ENCODE measurements around the gene AGT.
"Not testable (repeated sequence)": the region's sequence is repeated elsewhere in the genome, so short reads cannot be mapped to it uniquely, and the experiment has no call there.

The AGT gene

GRCh38 chr1:230684998-230685397 is 28.9 kb downstream of the AGT start:
- DNase-seq = no peak

- DNase-seq = no peak
Measured at GRCh38 chr1:230684146-230684545, 29.8 kb downstream of the AGT start.

DNA sequence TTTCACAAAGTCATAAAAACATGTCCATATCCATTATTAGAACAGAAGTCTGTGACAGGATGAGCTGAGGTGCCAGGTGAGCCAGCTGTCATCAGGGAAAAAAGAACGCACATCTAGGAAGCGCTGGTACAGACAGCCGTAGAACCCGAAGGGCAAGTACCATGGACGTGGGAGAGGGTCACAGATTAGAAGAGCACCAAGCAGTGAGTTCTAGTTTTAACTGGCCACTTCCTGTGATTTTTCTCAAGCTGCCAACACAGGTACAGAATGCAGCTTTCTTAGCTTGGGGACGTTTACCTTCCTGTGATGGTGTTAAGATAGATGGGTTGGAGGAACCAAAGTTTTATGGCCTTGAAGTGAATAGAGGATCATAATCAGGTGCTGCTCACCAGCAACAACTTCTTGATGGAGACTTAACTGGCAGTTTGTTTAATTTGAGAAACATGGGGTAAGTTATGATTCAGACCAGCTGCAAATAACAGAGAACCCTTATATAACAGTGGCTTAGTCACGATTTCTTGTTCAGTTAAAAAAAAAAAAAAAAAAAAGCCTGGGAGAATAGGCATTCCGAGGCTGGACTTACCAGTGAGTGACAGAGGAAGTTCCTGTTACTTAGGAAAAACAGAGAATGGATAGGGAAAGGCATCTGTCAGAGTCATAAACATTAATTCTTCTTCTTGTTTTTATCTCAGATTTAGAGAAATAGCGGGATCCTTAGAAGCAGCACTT is 30.9 kb downstream of the AGT start:
- no peak for DNase-seq

DNA sequence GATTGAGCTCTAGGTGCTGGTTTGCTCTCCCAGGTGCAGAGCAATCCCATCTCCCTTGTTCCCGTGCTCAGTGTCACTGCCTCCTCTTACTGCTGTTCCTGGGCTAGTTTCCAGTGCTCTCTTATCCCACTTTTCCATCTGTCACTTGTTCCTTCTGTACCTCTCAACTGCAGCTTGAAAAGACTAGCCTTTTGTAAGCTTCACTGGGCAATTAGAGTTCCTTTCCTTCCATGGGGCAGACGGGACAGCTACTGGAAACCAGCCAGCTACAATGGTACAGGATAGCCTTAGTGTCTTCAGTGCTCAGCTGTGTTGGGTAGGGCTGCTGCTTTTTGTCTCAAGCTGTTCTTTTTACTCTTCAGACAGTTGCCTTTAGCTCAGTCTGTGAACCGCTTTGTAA is 31.6 kb downstream of the AGT start:
- no peak for DNase-seq

DNA sequence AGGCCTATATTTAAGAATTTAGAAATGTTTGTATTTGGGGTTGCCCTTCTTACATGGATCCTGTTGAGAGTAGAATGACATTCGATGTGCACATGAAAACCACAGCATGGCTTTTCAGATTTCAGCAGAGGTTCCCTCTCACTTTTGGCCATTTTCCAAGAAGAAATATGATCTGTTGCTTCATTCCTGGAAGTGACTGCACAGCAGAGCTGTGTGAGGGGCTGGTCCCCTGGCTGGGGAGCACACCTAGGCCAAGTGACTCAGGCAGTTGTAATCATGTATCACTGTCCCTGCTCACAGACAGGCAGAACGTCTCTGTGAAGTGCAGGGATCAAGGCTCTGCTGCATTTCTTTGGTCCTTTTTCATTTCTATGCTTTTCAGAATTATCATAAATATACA is 32.3 kb downstream of the AGT start:
- DNase-seq = no peak

DNA sequence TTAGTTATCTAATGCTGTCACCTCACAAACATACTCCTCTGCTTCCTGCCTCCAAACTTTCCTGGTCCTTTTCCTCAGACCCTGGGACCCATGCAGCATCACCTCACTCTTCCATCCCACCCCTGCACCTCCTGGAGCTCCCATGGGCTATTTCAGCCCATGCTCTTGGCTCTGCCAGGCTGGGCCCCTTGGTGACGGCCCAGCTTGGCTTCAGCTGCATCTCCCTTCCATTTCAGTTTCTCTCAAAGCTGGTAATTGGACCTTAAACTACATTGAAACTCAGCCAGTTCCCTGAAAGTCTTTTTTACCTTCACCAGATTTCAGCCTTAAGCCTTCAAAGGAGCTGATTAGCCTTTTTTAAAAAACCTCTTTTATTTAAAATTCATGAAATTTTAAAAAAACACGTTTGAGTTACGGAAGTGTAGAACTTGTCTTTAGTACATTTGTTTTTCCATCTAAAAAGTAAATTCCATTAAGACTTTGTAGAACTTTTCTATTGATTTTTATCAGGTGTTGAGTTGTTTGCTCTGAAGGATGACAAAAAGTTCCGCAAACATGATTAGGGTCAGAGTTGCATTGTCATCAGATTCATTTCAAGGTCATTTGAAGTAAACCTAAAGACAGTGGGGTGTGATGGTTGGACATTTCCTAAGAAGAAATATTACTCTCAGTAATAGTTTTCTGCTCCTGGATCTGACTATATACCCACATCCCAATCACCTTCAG is 33.5 kb downstream of the AGT start:
- no peak for DNase-seq

GRCh38 chr1:230679825-230680224 is 34.1 kb downstream of the AGT start:
- no peak for DNase-seq

DNA sequence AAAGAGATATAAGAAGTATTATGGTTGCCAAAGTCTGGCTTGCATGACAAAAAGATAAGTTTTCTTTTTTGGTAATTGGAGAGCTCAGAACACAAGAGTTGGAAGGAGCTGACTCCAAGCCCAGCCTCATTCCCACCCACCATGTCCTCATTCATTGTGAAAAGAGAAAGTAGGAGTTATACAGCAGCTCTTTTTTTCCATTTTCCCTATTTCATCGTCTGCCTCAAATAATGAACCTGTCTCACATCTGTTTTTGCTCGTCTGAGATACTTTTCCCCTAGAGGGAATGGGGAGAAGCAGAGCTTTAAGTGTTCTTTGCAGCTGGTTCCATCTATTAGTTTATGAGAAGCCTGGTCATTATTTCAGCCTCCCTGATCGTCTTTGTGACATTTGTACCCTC is 34.7 kb downstream of the AGT start:
- DNase-seq = no peak

DNA sequence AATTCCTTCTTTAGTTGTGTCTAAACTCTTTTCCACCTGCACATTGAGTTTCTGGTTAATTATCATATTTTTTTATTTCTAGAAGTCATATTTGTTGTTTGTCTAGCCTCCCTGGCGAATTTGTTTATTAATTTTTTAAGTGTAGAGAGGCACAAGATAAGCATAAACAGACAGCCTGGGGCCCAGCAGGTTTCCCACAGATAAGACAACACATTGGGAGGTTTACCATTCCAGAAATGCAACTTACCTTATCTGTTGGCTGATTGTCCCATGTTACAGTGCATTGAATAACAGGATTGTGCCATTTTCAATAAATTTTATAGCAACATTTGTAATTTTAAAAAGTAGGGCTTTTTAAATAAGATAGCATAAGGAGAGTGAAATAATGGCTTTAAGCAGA is 36.7 kb downstream of the AGT start:
- DNase-seq = no peak

- DNase-seq = no peak
Measured at GRCh38 chr1:230674581-230674980, 39.3 kb downstream of the AGT start.

DNA sequence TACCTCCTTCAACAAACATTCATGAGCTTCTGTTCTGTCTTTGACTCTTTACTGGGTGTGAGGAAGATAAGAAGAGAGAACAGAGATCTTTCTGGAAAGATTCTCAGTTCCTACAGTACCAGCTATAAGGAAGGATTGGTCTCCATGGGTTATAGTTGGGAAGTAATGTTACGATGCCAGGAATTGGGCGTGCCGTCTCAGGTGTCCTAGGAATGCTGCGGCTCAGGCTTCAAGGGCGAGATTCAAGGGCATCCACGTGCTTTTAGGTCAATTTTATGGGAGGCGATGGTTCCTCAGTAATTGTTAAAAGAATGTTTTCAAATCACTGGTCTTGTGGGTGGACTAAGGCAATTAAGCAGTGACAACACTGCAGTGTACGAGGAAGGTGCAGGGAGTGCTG is 44.4 kb downstream of the AGT start:
- no peak for DNase-seq

- DNase-seq = no peak
Measured at GRCh38 chr1:230668227-230668626, 45.7 kb downstream of the AGT start.

DNA sequence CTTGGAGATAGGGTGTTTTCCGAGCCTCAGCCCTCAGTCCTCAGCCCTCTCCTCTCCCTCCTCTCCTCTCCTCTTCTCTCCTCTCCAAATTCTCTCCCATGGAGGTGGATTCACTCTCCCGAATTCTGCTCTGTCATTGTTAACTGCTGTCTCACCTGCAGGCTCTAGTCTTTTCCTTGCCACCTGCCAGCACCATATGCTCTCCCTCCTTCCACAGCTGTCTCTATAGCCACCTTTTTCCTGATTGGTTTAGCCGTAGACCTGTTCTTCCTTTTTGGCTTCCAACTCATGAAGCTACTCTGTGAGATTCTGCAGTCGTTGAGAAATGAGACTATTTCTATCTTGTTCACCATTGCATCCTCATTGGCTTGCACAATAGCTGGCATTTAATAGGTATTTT is 51.9 kb downstream of the AGT start:
- no peak for DNase-seq

- no peak for DNase-seq
Measured at GRCh38 chr1:230658691-230659090, 55.2 kb downstream of the AGT start.

DNA sequence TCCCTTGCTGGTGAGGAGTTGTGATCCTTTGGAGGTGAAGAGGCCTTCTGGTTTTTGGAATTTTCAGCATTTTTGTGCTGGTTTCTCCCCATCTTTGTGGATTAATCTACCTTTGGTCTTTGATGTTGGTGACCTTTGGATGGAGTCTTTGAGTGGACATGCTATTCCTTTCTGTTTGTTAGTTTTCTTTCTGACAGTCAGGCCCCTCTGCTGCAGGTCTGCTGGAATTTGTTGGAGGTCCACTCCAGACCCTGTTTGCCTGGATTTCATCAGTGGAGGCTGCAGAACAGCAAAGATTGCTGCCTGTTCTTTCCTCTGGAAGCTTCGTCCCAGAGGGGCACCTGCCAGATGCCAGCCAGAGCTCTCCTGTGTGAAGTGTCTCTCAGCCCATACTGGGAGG is 55.8 kb downstream of the AGT start:
- DNase-seq = not testable (repeated sequence)

DNA sequence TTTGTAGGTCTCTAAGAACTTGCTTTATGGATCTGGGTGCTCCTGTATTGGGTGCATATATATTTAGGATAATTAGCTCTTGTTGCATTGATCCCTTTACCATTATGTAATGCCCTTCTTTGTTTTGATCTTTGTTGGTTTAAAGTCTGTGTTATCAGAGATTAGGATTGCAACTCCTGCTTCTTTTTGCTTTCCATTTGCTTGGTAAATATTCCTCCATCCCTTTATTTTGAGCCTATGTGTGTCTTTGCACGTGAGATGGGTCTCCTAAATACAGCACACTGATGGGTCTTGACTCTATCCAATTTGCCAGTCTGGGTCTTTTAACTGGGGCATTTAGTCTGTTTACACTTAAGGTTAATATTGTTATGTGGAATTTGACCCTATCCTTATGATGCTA is 57.2 kb downstream of the AGT start:
- not testable (repeated sequence) for DNase-seq
